GM12864 (cell line): ENCODE results near the gene ATP10D.
A peak's percentile ranks its signal among the peaks of the same experiment; 100 is the strongest.
"Not testable (repeated sequence)": the region's sequence is repeated elsewhere in the genome, so short reads cannot be mapped to it uniquely, and the experiment has no call there.

Experiments used
- DNase-seq: peaks from one replicate; pipeline ENCODE4 v3.0.0-alpha.2; 2011; ENCODE audit warnings: low read depth
- H3K4me3 ChIP-seq: 2 replicates; pipeline ENCODE4 v1.5.1; 2011; ENCODE audit warnings: mild to moderate bottlenecking, low read depth, low read length, control low read depth
- CTCF ChIP-seq: IDR thresholded peaks from 2 replicates; pipeline ENCODE4 v1.5.1; 2011; ENCODE audit warnings: low read depth, mild to moderate bottlenecking, moderate library complexity, low read length, control low read depth, inconsistent platforms; ENCODE audit errors: missing control alignments

Gene ATP10D

GRCh38 chr4:47485768-47486167 is 693 bp downstream of the ATP10D start:
- DNase-seq, result no peak
- TF ChIP-seq CTCF, result no peak
- H3K4me3 ChIP-seq, result peak overlapping the region; percentile 76

GRCh38 chr4:47486231-47486673 is 1.2 kb downstream of the ATP10D start:
- TF ChIP-seq CTCF, result no peak
- no peak for DNase-seq
- peak overlapping the region; percentile 76 for H3K4me3 ChIP-seq

GRCh38 chr4:47486727-47487126 is 1.7 kb downstream of the ATP10D start:
- H3K4me3 ChIP-seq, result not testable (repeated sequence)

GRCh38 chr4:47488706-47489105 is 3.6 kb downstream of the ATP10D start:
- no peak for TF ChIP-seq CTCF
- H3K4me3 ChIP-seq, result no peak overlapping the region
- no peak for DNase-seq

More at GRCh38 chr4:47486727-47487126, 1.7 kb downstream of the ATP10D start:
- not testable (repeated sequence) for DNase-seq

GRCh38 chr4:47490550-47490949 is 5.5 kb downstream of the ATP10D start:
- no peak for DNase-seq
- peak; percentile 86 for TF ChIP-seq CTCF
- H3K4me3 ChIP-seq, result no peak overlapping the region

- no peak for TF ChIP-seq CTCF
- no peak overlapping the region for H3K4me3 ChIP-seq
- no peak for DNase-seq
These were observed 8.4 kb downstream of the ATP10D start for GRCh38 chr4:47493238-47494123.

GRCh38 chr4:47494124-47494430 is 9.0 kb downstream of the ATP10D start:
- no peak for TF ChIP-seq CTCF
- no peak overlapping the region for H3K4me3 ChIP-seq
- no peak for DNase-seq
